Measurements from ENCODE around the gene ZDHHC1.

DNA sequence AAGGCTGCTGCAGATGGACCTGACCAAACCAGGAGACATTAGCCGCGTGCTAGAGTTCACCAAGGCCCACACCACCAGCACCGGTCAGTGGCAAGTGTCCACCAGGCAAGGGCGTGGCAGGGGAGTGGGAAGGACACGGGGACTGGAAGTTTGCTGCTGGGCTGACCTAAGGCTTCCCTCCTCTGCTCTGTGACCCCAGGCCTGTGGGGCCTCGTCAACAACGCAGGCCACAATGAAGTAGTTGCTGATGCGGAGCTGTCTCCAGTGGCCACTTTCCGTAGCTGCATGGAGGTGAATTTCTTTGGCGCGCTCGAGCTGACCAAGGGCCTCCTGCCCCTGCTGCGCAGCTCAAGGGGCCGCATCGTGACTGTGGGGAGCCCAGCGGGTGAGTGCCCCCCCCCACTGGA, 19.5 kb upstream of the ZDHHC1 start:
- TF ChIP-seq POLR2A (IDR thresholded peaks at IDR 0.05) (no peak), CTCF (IDR thresholded peaks at IDR 0.05) (no peak)
